ENCODE data around the gene TPBGL. TPM values are rescaled to one million over a fixed set of nuclear protein-coding genes. Genes with fewer than 3 reads are reported as not detected.

Gene TPBGL, protein sequence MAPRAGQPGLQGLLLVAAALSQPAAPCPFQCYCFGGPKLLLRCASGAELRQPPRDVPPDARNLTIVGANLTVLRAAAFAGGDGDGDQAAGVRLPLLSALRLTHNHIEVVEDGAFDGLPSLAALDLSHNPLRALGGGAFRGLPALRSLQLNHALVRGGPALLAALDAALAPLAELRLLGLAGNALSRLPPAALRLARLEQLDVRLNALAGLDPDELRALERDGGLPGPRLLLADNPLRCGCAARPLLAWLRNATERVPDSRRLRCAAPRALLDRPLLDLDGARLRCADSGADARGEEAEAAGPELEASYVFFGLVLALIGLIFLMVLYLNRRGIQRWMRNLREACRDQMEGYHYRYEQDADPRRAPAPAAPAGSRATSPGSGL
- total RNA-seq: 0.64 TPM
- long read RNA-seq: 0 reads

DNA sequence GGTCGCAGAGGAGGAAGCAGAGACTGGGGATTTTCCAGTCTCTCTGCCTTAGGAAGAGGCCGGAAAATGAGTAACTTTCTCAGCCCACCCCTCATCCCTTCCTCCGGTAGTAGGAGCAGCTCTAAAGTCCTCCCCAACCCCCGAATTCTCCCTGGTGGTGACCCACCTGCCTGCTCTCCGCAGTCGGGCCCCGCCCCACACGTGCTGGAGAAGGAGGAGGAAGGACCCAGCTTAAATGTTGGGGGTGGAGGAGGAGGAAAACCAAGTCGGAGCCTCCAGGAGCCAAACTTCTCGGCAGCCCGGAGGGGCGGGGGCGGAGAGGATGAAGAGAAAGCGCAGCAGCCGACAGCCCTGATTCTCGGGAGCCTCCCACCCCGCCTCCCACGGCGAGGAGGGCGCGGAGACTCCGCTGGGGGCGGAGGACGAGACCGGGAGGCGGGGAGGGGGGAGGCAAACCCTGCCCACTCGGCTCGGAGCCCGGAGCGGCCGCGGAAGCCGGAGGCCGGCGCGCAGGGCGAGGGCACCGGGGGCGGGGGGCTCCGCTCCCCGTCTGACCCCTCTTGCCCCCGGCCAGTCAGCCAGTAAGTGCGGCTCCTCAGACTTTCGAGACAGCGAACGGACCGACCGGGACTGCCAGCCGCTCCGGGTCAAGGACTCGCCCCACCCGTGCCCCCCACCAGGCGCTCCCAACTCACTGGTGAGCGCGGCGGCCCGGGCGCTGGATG lies at the start of gene TPBGL:
Gene TPBGL, plus strand, starts transcription at position 464 of the 725 bp plus-strand sequence. CDS start 276 bp downstream, outside the sequence.
- Histone ChIP-seq H3K9me3 (no peaks in the 10 kb centered on the region), H3K27ac (no peak within 1 kb of the TSS), H3K27me3 (peaks cover 44% of the 10 kb centered on the region), H3K4me3 (peak within 1 kb of the TSS; percentile 36), H3K4me1 (peaks cover 5% of the 10 kb centered on the region), H3K36me3 (no peaks in the 10 kb centered on the region)
- DNase-seq (peak; percentile 66), ATAC-seq (no peak)
- intact Hi-C loops (cut with DNase I): no loop called here
- TF ChIP-seq, protein P1, sequence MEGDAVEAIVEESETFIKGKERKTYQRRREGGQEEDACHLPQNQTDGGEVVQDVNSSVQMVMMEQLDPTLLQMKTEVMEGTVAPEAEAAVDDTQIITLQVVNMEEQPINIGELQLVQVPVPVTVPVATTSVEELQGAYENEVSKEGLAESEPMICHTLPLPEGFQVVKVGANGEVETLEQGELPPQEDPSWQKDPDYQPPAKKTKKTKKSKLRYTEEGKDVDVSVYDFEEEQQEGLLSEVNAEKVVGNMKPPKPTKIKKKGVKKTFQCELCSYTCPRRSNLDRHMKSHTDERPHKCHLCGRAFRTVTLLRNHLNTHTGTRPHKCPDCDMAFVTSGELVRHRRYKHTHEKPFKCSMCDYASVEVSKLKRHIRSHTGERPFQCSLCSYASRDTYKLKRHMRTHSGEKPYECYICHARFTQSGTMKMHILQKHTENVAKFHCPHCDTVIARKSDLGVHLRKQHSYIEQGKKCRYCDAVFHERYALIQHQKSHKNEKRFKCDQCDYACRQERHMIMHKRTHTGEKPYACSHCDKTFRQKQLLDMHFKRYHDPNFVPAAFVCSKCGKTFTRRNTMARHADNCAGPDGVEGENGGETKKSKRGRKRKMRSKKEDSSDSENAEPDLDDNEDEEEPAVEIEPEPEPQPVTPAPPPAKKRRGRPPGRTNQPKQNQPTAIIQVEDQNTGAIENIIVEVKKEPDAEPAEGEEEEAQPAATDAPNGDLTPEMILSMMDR (IDR thresholded peaks at IDR 0.05): no peak

DNA sequence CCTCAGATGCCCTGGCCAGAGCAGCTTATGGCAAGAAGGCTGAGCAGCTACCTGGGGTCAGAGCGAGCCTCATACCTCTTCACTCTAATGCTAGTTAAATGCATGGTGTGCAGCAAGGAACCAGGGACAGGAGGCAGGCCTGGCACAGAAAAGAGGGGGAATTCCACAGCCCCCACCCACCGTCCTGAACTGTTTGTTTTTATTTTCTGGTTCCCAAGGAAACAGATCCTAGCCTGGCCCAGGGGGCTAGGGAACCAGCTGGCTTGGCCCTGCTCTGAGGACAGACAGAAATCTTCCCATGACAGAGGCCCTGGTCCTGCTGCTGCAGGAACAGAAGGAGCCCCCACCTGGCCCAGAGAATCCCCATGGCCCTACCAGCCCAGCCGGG lies 49.2 kb upstream of the TPBGL start:
- no peaks in the 10 kb centered on the region for H3K36me3 ChIP-seq
- H3K27me3 ChIP-seq: no peaks in the 10 kb centered on the region
- peaks cover 32% of the 10 kb centered on the region for H3K4me1 ChIP-seq
- ATAC-seq (no peak), DNase-seq (peak; percentile 58)
- H3K27ac ChIP-seq: peak overlapping the region; percentile 4
- H3K4me3 ChIP-seq: no peak overlapping the region
- intact Hi-C loops (cut with DNase I): no loop called here
- TF ChIP-seq, protein P1 (IDR thresholded peaks at IDR 0.05): no peak
- no peaks in the 10 kb centered on the region for H3K9me3 ChIP-seq

DNA sequence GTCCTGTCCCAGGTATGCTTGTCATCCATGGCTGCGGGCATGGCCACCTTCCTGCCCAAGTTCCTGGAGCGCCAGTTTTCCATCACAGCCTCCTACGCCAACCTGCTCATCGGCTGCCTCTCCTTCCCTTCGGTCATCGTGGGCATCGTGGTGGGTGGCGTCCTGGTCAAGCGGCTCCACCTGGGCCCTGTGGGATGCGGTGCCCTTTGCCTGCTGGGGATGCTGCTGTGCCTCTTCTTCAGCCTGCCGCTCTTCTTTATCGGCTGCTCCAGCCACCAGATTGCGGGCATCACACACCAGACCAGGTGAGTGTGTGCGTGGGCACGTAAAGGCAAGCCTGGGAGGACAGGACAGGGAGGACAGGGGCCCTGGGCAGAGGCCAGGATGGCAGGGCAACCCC lies 47.3 kb upstream of the TPBGL start:
- peaks cover 29% of the 10 kb centered on the region for H3K4me1 ChIP-seq
- H3K27ac ChIP-seq: no peak overlapping the region
- no peak for ATAC-seq
- no peak overlapping the region for H3K4me3 ChIP-seq
- H3K9me3 ChIP-seq: no peaks in the 10 kb centered on the region
- DNase-seq: peak; percentile 55
- intact Hi-C loops (cut with DNase I): no loop called here
- no peaks in the 10 kb centered on the region for H3K27me3 ChIP-seq
- TF ChIP-seq, protein P1 (IDR thresholded peaks at IDR 0.05): no peak
- no peaks in the 10 kb centered on the region for H3K36me3 ChIP-seq

DNA sequence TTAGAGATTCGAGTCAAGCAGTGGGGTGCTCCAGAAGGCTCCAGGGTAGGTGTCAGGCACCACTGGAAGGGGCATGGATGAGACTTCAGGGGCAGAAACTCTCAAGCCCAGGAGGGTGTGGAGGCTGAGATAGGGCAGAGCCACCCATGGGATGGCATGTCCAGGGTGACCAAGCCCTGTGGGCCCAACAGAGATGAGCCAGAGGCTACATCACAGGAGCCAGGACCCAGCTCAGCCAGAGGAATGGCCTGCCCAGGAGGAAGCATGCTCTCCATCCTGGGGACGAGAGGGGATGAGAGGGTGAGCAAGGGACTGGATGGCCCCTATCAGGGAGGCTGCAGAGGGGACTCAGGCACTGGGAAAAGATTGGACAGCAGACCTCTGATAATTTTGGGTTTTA lies 46.9 kb upstream of the TPBGL start:
- intact Hi-C loops (cut with DNase I): no loop called here
- no peak overlapping the region for H3K27ac ChIP-seq
- TF ChIP-seq, protein P1 (IDR thresholded peaks at IDR 0.05): no peak
- H3K27me3 ChIP-seq: no peaks in the 10 kb centered on the region
- no peak overlapping the region for H3K4me3 ChIP-seq
- H3K36me3 ChIP-seq: no peaks in the 10 kb centered on the region
- peaks cover 28% of the 10 kb centered on the region for H3K4me1 ChIP-seq
- DNase-seq: peak; percentile 40
- no peaks in the 10 kb centered on the region for H3K9me3 ChIP-seq
- ATAC-seq: no peak

DNA sequence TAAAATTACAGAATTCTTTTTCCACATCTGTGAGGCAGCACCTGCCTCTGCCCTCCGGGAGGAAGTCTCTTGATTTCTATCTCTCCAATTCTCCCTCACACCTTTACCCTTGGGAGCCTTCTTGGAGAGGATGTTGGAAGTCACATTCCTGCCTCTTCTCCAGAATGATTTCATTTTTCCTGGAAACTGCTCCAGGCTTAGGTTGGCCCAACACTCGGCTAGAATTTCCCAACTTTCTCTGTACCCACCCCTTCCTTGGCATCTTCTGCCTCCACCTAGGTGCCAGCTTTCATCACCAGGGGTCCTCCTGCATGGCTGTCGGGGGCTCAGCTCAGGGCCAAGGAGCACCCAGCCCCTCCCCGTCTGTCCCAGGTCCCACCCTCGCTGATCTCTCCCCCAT lies 46.4 kb upstream of the TPBGL start:
- peak; percentile 31 for DNase-seq
- no peak overlapping the region for H3K4me3 ChIP-seq
- no peaks in the 10 kb centered on the region for H3K36me3 ChIP-seq
- intact Hi-C loops (cut with DNase I): no loop called here
- H3K9me3 ChIP-seq: no peaks in the 10 kb centered on the region
- no peaks in the 10 kb centered on the region for H3K27me3 ChIP-seq
- H3K4me1 ChIP-seq: peaks cover 28% of the 10 kb centered on the region
- TF ChIP-seq, protein P1 (IDR thresholded peaks at IDR 0.05): no peak
- no peak overlapping the region for H3K27ac ChIP-seq
- no peak for ATAC-seq
